LNCaP clone FGC (cell line): ENCODE results near the gene CCSER2.
"Not testable (repeated sequence)": the region's sequence is repeated elsewhere in the genome, so short reads cannot be mapped to it uniquely, and the experiment has no call there.

Experiments used
- DNase-seq: peaks from one replicate; pipeline ENCODE4 v3.0.0-alpha.2; 2011; ENCODE audit warnings: low read depth
- H3K4me3 ChIP-seq: 2 replicates; pipeline ENCODE4 v1.5.1; 2011; ENCODE audit warnings: mild to moderate bottlenecking, low read depth, low read length, control low read depth
- TF ChIP-seq, protein P1 (sequence below): IDR thresholded peaks from 2 replicates; pipeline ENCODE4 v1.5.1; 2012; ENCODE audit warnings: mild to moderate bottlenecking; ENCODE audit not compliant: control insufficient read depth, insufficient read depth; ENCODE audit errors: extremely low read depth

CCSER2 gene

DNA sequence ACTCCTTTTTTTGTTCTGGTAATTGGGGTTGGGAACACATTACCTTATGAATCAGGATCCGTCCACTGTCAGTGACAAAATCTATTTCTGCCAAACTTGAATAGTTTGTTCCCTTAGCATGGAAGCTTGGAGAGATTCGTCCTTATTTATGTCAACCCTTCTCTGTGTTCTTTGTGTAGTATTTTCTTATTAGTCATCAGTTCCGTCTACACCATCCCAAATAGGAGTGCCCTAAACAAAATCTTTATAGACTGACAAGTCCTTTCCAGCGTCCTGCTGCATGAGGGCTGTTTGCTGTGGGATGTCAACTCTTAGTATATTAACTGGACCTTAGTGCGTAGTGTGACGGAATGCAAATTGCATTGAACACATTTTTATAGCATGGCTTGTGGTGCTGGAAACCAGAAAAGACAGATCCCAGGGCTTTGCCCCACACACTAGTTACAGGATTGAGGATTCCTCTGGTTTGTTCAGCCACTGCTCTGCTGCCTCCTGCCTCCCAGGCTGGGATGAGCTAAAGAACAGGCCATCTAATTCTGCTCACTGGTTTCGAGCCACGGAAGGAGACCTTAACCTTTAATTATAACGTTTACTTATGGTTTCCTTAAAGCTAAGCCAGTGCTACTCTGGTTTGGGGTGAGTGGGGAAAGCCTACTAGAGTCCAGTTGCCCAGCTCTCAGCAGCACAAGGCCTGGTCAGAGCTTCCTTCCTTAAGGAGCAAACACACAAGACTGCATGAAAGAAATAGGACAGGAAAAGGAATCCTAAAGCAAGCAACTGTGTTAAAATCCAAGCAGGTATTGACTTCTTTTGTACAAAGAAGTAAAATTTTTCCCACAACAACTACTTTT, 194.4 kb downstream of the CCSER2 start:
- H3K4me3 ChIP-seq: no peak overlapping the region
- TF ChIP-seq, protein P1, sequence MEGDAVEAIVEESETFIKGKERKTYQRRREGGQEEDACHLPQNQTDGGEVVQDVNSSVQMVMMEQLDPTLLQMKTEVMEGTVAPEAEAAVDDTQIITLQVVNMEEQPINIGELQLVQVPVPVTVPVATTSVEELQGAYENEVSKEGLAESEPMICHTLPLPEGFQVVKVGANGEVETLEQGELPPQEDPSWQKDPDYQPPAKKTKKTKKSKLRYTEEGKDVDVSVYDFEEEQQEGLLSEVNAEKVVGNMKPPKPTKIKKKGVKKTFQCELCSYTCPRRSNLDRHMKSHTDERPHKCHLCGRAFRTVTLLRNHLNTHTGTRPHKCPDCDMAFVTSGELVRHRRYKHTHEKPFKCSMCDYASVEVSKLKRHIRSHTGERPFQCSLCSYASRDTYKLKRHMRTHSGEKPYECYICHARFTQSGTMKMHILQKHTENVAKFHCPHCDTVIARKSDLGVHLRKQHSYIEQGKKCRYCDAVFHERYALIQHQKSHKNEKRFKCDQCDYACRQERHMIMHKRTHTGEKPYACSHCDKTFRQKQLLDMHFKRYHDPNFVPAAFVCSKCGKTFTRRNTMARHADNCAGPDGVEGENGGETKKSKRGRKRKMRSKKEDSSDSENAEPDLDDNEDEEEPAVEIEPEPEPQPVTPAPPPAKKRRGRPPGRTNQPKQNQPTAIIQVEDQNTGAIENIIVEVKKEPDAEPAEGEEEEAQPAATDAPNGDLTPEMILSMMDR: no peak
- no peak for DNase-seq

DNA sequence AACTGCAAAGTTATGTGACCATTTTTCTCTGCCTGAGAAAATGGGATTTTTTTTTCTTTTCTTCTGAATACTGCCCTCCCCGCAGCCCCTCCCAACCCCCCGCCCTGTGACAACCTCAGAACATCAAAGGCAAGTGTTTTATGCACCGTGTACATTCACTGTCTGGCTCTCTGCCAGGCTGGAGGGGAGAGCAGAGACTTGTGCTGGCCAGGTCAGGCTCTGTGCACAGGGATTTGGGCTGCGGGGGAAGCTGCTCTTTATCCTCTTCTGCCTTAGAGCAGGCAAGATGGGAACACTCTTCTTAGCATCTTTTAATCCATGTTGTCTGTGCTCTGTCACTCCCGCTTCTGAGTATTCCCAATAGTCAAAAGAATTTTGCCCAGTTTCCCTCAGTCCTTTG, 195.1 kb downstream of the CCSER2 start:
- DNase-seq: no peak
- no peak overlapping the region for H3K4me3 ChIP-seq
- TF ChIP-seq, protein P1: no peak

DNA sequence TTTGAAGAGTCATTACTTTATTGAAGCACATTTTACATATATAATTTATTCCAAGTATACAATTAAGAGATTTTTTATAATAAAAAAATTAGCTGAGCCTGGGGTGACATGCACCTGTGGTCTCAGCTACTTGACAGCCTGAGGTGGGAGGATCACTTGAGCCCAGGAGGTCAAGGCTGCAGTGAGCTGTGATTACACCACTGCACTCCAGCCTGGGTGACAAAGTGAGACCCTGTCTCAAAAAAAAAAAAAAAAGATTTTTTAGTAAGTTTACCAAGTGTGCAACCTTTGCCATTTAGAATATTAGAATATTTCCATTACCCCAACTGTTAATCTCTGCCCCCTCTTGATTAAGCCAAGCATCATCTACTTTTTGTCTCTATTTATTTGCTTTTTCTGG, 196.0 kb downstream of the CCSER2 start:
- no peak overlapping the region for H3K4me3 ChIP-seq
- TF ChIP-seq, protein P1: no peak
- no peak for DNase-seq

DNA sequence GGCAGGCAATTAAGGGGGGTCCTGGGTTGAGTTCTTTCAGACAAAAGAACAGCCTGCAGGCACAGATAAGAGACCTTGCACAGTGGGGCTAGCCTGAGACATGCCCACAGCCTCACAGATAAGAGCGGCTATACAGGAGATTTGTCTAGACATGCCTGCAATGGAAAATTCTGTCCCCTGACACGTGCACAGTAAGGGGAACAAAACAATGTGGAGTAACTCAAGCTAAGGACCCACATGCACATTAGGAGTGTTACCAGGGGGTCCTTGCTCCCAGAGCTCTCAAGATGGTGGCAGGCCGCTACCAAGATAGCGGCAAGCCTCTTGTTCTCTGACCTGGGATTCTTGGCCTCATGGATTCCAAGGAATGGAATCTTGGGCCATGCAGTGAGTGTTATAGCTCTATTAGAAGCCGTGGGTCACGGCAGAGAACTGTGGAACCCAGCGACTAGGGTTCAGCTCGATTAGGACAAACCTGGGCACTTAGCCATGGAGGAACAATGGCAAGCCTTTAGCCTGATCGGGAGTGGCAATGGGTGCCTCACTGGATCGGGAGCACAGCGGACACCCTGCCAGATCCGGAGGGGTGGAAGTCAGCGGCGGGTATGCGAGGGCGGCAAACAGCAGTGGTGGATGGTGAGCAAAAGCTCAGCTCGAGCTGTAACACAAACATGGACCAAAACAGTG, 196.9 kb downstream of the CCSER2 start:
- no peak for DNase-seq
- TF ChIP-seq, protein P1: no peak
- no peak overlapping the region for H3K4me3 ChIP-seq

DNA sequence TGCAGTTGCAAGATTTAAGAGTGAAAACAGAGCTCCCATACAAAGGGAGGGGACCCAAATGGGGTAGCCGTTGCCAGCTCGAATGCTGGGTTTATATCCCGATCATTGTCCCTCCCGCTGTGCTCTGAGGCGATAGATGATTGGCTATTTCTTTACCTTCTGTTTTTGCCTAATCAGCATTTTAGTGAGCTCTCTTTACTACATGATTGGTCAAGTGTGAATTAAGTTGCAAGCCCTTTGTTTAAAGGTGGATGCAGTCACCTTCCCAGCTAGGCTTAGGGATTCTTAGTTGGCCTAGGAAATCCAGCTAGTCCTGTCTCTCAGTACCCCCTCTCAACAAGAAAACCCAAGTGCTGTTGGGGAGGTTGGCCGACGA, 197.4 kb downstream of the CCSER2 start:
- not testable (repeated sequence) for DNase-seq, H3K4me3 ChIP-seq

DNA sequence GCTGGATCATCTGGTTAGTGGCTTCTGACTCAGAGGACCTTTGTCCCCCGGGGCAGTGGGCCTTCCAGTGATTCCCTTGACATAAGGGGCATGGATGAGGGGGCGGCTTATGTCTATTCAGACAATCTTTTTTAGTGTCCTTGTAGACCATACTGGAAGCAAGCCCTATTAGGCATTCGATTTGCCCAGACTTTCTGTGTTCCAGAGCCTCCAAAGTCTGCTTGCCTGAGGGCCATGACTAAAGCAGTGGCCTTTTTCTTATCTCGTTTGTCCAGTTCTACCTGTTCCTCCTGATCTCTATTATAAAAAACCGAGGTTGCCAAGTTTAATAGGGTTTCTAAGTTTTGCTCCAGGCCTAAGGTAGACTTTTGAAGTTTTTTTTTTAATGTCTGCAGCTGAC, 199.0 kb downstream of the CCSER2 start:
- not testable (repeated sequence) for H3K4me3 ChIP-seq
- peak; percentile 60 for DNase-seq

DNA sequence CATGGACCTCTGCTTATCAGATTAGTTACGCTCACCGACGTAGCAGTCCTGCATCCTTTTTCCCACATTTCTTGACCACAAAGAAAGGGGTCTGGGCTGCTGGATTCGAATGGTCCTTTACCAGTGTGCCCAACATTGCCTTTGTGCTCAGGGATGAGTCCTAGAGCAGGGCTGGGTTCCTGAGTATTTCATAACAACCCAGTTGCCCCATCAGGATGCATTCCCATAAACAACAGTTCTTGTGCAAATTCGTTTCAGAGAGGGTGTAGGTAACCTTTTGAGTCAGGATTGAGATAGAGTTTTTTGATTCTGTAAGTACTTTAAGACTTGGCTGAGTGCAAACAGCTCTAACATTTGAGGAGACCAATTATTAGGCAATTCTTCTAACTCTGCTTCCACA, 200.1 kb downstream of the CCSER2 start:
- H3K4me3 ChIP-seq, DNase-seq: not testable (repeated sequence)

DNA sequence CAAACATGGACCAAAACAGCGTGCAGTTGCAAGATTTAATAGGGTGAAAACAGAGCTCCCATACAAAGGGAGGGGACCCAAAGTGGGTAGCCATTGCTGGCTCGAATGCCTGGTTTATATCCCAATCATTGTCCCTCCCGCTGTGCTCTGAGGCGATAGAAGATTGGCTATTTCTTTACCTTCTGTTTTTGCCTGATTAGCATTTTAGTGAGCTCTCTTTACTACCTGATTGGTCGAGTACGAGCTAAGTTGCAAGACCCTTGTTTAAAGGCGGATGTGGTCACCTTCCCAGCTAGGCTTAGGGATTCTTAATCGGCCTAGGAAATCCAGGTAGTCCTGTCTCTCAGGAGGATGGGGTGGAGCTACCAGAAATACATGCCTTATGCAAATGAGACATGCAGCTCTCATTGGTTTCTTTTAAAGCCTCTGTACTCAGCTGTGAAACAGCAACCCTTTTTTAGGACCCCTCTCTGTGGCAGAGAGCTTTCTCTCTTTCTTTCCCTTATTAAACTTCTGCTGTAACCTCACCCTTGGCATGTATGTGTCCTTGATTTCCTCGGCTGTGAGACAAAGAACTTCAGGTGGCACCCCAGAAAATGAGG, 202.4 kb downstream of the CCSER2 start:
- TF ChIP-seq, protein P1: no peak
- no peak overlapping the region for H3K4me3 ChIP-seq
- DNase-seq: no peak
